HG02884 (cell line): ENCODE results near the gene PCLO.

ENCODE experiments used
- ATAC-seq: cut with Tn5 transposase; IDR thresholded peaks from one replicate; pipeline ENCODE4 v1.9.1; 2021; ENCODE audit warnings: mild to moderate bottlenecking, moderate library complexity; ENCODE audit not compliant: unreplicated experiment

PCLO gene

GRCh38 chr7:82851121-82851520 lies 311.6 kb downstream of the PCLO start:
- no peak for ATAC-seq

DNA sequence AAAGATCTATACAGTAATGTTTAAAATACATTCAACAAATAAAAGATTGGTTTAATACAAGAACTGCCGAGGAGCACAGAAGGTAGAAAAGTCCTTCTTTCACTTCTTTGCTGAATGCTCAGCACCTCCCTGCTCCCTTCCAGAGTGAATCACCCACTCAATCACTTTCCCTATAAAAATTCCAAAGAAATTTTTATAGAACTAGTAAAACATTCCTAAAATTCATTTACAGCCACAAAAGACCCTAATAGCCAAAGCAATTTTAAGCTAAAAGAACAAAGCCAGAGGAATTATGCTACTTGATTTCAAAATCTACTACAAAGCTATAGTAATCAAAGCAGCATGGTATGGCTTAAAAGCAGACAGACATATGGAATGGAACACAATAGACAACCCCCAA lies 320.9 kb downstream of the PCLO start:
- no peak for ATAC-seq

DNA sequence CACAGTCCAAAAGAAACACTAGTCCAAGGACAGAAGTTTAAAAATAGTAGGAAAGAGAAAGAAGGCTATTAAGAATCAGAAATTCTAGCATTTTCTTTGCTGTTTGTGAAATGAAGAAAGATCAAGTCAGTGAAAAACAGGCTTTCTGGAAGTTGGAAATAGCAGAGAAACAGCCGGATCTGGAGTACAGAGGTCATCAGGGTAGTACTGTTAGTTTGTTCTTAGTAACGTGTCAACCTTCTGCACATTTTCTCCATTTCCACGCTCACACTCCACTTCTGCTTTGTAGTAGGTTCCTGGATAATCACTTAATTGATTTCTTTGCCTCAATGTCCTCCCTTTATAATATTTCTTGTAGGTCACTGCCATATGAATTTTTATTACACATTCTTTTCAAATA lies 322.6 kb downstream of the PCLO start:
- ATAC-seq, result no peak

GRCh38 chr7:82839555-82839954 lies 323.1 kb downstream of the PCLO start:
- no peak for ATAC-seq

DNA sequence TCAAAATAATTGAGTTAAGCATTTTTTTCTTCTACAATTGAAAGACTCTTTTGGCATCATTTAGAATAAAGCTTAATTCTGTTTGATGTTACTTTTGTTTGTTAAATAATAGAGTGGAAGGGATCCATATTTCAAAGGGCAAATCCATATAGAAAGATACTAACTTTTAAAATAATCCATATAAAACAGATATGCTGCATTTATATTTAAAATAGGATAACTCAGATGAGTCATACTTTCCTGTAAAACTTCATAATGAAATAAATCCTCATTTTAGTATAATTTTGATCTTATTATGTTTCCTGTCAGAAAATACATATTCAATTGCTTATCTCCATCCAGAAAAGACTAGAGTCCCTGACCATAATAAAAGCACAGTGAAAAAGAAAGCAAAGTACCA lies 323.6 kb downstream of the PCLO start:
- ATAC-seq, result no peak

- ATAC-seq, result no peak
These were observed 324.4 kb downstream of the PCLO start for GRCh38 chr7:82838314-82838713.

GRCh38 chr7:82823073-82823472 lies 339.6 kb downstream of the PCLO start:
- ATAC-seq, result no peak

- ATAC-seq, result no peak
These were observed 341.6 kb downstream of the PCLO start for GRCh38 chr7:82821037-82821436.

- ATAC-seq, result no peak
These were observed 344.5 kb downstream of the PCLO start for GRCh38 chr7:82818171-82818570.

DNA sequence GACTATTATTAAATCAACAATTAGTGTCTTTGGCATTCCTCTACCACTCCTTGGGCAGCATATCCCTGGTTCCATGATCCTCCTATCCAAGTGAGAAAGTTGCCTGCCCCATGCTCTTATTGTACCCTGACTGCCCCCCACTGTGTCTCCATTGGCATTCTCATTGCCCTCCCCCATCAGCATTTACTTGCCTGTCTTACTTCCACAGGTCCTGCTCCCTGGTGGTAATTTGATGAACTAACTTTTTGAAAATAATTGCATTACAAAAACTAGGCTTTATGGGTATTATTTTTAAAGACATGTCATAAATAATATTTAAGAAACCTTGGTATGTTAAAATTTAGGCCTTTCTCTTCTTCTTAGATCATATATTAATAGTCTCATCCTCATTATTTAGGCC lies 346.4 kb downstream of the PCLO start:
- ATAC-seq, result no peak

DNA sequence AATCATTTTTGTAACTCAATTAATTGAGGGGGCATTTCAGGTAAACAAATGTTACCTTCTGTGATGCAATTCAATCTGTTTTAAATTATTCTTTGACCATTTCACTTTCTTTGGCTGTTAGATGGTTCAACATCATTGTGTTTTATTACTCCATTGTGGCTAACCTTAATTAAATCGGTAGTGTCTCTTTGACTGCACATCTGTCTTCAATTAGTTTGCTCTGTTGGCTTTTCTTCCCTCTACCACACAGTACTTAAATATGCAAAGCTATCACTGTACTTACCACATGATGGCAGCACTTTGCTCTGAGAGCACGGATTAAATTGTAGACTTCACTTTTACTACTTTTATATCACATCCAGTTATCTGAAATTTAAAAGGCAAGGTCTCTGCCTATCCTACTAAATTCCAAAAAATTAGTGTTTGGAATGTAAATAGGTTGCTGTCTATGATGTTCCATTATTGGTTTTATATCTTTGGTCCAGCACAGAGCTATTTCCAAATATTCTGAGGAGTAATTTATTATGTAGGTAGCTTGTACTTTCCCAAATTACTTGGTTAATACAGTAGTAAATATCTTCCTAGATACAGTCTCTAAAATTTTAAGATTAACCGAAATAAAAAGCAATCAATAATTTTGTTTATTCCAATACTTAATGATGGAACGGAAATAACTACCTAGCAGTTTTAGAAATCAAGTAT lies 352.0 kb downstream of the PCLO start:
- ATAC-seq, result peak; percentile 92

GRCh38 chr7:82808633-82809032 lies 354.1 kb downstream of the PCLO start:
- no peak for ATAC-seq

GRCh38 chr7:82805527-82805960 lies 357.1 kb downstream of the PCLO start:
- no peak for ATAC-seq

GRCh38 chr7:82803411-82803810 lies 359.3 kb downstream of the PCLO start:
- ATAC-seq, result no peak

DNA sequence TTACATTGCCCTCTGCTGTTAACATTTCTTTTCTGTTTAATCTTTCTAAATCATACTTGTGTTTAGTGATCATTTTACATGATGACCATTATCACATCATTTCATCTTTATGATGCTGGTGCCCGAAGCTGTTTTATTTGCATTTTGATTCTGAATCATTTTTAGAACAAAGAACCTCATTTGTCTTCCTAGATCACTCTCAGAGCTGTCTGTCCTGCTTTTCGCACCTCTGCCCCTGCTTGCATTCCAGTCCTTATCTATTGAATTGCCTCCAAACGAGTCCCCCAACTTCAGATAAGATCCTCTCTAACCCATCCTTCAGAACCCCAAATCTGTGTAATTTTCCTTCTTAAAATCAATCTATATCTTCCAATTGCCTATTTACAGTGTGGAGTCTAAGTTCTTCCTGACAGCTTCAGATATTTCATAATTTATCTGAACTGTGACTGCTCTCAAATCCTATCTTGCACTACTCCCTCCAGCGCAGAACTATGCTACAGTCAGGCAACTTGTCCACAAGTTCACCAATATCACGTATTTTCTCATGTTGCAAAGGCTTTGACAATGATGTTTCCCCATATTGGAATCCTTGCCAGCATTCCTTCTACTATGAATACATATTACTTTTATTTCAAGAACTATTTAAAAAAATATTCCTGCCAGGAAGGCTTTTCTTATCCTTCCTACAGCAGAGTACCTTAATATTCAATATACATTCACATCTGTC lies 372.6 kb downstream of the PCLO start:
- ATAC-seq, result no peak

DNA sequence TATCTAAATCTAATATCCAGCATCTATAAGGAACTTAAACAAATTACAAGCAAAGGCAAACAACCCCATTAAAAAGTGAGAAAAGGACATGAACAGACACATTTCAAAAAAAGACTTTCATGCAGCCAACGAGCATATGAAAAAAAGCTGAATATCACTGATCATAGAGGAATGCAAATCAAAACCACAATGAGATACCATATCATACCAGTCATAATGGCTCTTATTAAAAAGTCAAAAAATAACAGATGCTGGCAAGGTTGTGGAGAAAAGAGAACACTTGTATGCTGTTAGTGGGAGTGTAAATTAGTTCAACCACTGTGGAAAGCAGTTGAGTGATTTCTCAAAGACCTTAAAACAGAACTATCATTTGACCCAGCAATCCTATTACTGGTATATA lies 384.7 kb downstream of the PCLO start:
- no peak for ATAC-seq

- ATAC-seq, result no peak
These were observed 399.8 kb downstream of the PCLO start for GRCh38 chr7:82762880-82763279.

GRCh38 chr7:82760831-82761230 lies 401.9 kb downstream of the PCLO start:
- ATAC-seq, result no peak

DNA sequence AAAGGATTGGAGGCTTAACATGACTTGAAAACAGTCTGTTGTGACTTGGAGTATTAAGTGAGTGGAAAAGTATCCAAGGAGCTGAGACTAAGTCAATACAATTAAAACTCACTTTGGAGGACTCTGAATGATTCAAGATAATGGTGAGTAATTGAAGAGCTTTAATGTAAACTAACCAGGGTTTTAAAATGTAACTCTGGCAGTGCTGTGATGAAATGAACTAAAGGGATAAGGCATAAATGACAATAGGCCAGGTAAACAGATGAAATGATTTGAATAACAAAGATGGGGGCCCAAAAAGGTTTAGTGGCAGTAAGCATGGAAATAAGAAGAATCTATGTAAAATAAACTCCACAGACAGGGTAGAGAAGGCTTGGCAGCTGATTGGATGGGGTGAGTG lies 402.6 kb downstream of the PCLO start:
- no peak for ATAC-seq

DNA sequence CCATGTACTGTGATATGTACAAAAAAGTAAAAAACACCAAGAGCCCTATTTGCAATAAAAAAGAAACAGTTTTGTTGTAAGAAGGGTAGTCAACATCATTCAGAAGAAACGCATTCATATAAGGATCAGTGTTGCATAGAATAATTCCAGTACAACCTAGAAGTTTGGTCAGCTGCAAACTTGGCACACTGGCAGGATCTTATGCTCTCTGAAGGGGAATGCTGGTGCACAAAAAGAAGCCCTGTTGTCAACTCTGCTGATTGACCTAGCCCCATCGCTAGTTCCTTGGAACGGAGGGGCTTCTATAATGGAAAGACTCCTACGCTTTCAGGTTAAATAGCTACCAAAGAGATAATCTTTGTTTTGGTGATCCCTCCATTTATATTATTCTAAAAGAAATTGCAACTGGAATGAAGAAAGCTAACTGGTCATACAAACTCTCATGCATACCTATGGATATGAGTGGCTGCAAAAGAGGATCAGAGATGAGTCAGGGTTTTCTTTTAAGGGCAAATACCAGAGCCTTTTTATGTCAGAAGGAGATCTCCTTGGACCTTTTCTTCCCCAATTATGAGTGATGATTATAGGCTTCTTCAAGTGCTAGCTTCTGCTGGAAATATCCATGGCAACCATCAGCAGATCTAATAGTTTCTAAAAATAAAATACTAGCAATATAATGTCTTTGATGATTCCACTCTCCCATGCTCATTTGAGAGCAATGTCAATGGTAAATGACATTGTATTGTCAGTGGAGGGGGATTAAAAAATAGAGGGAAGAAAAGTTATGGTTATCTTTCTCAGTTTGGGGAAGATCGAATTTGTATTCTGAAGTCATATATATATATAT lies 406.8 kb downstream of the PCLO start:
- ATAC-seq, result no peak

DNA sequence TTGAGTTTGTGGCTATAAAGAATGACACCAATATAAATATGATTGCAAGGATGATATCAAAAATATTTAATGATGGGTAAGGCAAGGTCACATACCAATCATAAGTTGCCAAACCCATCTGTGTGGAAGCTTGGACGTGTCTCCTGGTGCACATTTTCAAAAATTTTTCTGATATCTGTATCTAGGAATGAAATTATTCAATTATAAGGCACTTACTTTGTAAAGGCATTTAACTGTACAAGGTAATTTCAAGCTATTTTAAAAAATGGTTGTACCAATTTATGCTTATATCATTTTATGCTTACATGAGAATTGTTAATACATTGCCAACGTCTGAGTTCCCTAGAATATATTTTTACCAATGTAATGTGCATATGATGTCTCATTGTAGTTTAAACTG lies 412.7 kb downstream of the PCLO start:
- ATAC-seq, result no peak

DNA sequence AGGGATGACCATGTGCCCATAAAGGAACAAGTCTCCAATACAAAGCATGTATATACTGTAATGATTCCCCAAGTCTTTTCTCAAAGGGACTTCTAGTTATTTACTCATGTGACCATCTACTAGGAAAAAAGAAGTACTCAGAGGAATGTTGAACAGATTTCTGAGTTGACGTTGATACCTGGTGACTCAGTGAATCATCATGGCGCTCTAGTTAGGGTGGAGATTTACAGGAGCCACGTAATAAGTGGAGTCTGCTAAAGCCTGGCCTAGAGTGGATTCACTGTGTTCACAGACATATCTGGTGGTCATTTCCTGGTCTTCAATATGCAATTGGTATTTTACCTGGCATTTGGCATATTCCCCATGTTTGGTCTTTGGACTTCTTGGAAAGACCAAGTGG lies 416.9 kb downstream of the PCLO start:
- no peak for ATAC-seq
